ENCODE measurements around the gene SEPTIN8. TPM values are rescaled to one million over a fixed set of nuclear protein-coding genes. Genes with fewer than 3 reads are reported as not detected.

The SEPTIN8 gene
- total and polyA plus RNA-seq, 2 of the 8 experiments (the other 6 are each of a cell fraction or from before 2014, with no cell fraction given), result 21.2 to 33.0 TPM

DNA sequence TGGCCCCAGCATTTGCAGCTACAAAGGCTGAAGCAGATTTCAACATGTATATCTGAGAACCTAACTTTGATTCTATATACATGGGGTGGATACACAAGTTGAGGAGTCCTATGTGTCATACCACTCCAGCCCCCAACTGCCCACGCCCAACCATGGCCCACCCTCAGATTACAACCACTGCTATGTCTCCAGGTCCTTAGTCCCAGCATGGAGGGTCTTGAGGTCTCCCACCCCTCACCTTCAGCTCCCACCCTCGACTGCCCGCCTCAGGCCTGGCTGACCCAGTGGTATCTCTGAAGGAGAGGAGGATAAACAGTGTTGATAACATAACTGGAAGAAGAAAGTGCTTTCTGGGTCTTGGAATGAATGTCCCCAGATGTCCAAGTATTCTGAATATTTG, 44.3 kb upstream of the SEPTIN8 start (continued):
- TF ChIP-seq, protein P1, sequence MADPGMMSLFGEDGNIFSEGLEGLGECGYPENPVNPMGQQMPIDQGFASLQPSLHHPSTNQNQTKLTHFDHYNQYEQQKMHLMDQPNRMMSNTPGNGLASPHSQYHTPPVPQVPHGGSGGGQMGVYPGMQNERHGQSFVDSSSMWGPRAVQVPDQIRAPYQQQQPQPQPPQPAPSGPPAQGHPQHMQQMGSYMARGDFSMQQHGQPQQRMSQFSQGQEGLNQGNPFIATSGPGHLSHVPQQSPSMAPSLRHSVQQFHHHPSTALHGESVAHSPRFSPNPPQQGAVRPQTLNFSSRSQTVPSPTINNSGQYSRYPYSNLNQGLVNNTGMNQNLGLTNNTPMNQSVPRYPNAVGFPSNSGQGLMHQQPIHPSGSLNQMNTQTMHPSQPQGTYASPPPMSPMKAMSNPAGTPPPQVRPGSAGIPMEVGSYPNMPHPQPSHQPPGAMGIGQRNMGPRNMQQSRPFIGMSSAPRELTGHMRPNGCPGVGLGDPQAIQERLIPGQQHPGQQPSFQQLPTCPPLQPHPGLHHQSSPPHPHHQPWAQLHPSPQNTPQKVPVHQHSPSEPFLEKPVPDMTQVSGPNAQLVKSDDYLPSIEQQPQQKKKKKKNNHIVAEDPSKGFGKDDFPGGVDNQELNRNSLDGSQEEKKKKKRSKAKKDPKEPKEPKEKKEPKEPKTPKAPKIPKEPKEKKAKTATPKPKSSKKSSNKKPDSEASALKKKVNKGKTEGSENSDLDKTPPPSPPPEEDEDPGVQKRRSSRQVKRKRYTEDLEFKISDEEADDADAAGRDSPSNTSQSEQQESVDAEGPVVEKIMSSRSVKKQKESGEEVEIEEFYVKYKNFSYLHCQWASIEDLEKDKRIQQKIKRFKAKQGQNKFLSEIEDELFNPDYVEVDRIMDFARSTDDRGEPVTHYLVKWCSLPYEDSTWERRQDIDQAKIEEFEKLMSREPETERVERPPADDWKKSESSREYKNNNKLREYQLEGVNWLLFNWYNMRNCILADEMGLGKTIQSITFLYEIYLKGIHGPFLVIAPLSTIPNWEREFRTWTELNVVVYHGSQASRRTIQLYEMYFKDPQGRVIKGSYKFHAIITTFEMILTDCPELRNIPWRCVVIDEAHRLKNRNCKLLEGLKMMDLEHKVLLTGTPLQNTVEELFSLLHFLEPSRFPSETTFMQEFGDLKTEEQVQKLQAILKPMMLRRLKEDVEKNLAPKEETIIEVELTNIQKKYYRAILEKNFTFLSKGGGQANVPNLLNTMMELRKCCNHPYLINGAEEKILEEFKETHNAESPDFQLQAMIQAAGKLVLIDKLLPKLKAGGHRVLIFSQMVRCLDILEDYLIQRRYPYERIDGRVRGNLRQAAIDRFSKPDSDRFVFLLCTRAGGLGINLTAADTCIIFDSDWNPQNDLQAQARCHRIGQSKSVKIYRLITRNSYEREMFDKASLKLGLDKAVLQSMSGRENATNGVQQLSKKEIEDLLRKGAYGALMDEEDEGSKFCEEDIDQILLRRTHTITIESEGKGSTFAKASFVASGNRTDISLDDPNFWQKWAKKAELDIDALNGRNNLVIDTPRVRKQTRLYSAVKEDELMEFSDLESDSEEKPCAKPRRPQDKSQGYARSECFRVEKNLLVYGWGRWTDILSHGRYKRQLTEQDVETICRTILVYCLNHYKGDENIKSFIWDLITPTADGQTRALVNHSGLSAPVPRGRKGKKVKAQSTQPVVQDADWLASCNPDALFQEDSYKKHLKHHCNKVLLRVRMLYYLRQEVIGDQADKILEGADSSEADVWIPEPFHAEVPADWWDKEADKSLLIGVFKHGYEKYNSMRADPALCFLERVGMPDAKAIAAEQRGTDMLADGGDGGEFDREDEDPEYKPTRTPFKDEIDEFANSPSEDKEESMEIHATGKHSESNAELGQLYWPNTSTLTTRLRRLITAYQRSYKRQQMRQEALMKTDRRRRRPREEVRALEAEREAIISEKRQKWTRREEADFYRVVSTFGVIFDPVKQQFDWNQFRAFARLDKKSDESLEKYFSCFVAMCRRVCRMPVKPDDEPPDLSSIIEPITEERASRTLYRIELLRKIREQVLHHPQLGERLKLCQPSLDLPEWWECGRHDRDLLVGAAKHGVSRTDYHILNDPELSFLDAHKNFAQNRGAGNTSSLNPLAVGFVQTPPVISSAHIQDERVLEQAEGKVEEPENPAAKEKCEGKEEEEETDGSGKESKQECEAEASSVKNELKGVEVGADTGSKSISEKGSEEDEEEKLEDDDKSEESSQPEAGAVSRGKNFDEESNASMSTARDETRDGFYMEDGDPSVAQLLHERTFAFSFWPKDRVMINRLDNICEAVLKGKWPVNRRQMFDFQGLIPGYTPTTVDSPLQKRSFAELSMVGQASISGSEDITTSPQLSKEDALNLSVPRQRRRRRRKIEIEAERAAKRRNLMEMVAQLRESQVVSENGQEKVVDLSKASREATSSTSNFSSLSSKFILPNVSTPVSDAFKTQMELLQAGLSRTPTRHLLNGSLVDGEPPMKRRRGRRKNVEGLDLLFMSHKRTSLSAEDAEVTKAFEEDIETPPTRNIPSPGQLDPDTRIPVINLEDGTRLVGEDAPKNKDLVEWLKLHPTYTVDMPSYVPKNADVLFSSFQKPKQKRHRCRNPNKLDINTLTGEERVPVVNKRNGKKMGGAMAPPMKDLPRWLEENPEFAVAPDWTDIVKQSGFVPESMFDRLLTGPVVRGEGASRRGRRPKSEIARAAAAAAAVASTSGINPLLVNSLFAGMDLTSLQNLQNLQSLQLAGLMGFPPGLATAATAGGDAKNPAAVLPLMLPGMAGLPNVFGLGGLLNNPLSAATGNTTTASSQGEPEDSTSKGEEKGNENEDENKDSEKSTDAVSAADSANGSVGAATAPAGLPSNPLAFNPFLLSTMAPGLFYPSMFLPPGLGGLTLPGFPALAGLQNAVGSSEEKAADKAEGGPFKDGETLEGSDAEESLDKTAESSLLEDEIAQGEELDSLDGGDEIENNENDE (IDR thresholded peaks at IDR 0.05; ENCODE audit: insufficient replicate concordance, low read length), result no peak
- TF ChIP-seq POLR2AphosphoS5 (IDR thresholded peaks at IDR 0.05; ENCODE audit: low read depth, low read length) (no peak), KDM4A (IDR thresholded peaks at IDR 0.05; ENCODE audit: low read depth, low read length, severe bottlenecking) (no peak)

All from H1 (cell line).